Measurements from ENCODE around the gene CPAMD8.

DNA sequence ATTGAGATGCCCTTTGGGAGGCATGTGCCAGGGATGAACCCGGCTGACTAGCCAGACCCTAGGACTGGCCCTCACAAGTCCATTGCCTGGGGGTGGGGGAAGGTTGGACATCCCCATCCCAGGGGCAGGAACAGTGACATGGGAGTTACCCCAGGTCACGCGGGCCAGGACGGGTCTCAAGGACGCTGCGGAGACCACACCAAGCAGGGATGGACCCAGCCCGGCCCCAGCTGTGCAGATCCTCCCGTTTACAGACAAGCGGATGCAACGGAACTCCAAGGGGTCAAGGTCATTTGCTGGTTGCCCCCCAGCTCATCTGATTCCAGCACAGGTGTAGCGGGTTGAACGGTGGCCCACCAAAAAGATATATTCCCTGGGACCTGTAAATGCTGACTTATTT, 117.9 kb downstream of the CPAMD8 start:
- TF ChIP-seq SMARCB1 (IDR thresholded peaks at IDR 0.05; ENCODE audit: insufficient read length, low read depth): no peak
- no peak for TF ChIP-seq DMBX1 (CRISPR knock-in tag; IDR thresholded peaks at IDR 0.05; ENCODE audit: borderline replicate concordance)
- no peak for TF ChIP-seq BHLHE40 (IDR thresholded peaks at IDR 0.05; ENCODE audit: low read length)
- TF ChIP-seq, protein P1, sequence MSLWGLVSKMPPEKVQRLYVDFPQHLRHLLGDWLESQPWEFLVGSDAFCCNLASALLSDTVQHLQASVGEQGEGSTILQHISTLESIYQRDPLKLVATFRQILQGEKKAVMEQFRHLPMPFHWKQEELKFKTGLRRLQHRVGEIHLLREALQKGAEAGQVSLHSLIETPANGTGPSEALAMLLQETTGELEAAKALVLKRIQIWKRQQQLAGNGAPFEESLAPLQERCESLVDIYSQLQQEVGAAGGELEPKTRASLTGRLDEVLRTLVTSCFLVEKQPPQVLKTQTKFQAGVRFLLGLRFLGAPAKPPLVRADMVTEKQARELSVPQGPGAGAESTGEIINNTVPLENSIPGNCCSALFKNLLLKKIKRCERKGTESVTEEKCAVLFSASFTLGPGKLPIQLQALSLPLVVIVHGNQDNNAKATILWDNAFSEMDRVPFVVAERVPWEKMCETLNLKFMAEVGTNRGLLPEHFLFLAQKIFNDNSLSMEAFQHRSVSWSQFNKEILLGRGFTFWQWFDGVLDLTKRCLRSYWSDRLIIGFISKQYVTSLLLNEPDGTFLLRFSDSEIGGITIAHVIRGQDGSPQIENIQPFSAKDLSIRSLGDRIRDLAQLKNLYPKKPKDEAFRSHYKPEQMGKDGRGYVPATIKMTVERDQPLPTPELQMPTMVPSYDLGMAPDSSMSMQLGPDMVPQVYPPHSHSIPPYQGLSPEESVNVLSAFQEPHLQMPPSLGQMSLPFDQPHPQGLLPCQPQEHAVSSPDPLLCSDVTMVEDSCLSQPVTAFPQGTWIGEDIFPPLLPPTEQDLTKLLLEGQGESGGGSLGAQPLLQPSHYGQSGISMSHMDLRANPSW (CRISPR knock-in tag; IDR thresholded peaks at IDR 0.05): no peak
- TF ChIP-seq, protein P2, sequence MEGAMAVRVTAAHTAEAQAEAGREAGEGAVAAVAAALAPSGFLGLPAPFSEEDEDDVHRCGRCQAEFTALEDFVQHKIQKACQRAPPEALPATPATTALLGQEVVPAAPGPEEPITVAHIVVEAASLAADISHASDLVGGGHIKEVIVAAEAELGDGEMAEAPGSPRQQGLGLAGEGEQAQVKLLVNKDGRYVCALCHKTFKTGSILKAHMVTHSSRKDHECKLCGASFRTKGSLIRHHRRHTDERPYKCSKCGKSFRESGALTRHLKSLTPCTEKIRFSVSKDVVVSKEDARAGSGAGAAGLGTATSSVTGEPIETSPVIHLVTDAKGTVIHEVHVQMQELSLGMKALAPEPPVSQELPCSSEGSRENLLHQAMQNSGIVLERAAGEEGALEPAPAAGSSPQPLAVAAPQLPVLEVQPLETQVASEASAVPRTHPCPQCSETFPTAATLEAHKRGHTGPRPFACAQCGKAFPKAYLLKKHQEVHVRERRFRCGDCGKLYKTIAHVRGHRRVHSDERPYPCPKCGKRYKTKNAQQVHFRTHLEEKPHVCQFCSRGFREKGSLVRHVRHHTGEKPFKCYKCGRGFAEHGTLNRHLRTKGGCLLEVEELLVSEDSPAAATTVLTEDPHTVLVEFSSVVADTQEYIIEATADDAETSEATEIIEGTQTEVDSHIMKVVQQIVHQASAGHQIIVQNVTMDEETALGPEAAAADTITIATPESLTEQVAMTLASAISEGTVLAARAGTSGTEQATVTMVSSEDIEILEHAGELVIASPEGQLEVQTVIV (CRISPR knock-in tag; IDR thresholded peaks at IDR 0.05; ENCODE audit: borderline replicate concordance): no peak
- TF ChIP-seq, protein P3, sequence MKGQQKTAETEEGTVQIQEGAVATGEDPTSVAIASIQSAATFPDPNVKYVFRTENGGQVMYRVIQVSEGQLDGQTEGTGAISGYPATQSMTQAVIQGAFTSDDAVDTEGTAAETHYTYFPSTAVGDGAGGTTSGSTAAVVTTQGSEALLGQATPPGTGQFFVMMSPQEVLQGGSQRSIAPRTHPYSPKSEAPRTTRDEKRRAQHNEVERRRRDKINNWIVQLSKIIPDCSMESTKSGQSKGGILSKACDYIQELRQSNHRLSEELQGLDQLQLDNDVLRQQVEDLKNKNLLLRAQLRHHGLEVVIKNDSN (CRISPR knock-in tag; IDR thresholded peaks at IDR 0.05): no peak
- no peak for TF ChIP-seq ZBTB1 (CRISPR knock-in tag; IDR thresholded peaks at IDR 0.05; ENCODE audit: borderline replicate concordance, low read depth)
- no peak for TF ChIP-seq CHD4 (IDR thresholded peaks at IDR 0.05; ENCODE audit: insufficient read depth, insufficient replicate concordance, low read depth, low read length, poor library complexity, severe bottlenecking)
- TF ChIP-seq, protein P4, sequence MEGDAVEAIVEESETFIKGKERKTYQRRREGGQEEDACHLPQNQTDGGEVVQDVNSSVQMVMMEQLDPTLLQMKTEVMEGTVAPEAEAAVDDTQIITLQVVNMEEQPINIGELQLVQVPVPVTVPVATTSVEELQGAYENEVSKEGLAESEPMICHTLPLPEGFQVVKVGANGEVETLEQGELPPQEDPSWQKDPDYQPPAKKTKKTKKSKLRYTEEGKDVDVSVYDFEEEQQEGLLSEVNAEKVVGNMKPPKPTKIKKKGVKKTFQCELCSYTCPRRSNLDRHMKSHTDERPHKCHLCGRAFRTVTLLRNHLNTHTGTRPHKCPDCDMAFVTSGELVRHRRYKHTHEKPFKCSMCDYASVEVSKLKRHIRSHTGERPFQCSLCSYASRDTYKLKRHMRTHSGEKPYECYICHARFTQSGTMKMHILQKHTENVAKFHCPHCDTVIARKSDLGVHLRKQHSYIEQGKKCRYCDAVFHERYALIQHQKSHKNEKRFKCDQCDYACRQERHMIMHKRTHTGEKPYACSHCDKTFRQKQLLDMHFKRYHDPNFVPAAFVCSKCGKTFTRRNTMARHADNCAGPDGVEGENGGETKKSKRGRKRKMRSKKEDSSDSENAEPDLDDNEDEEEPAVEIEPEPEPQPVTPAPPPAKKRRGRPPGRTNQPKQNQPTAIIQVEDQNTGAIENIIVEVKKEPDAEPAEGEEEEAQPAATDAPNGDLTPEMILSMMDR (IDR thresholded peaks at IDR 0.05 in 2 of 3, conservative IDR thresholded peaks at IDR 0.05 in 1 of 3; ENCODE audit: insufficient read depth in 2 of 3, low read depth in 1 of 3, low read length in 3 of 3): no peak
- TF ChIP-seq, protein P5, sequence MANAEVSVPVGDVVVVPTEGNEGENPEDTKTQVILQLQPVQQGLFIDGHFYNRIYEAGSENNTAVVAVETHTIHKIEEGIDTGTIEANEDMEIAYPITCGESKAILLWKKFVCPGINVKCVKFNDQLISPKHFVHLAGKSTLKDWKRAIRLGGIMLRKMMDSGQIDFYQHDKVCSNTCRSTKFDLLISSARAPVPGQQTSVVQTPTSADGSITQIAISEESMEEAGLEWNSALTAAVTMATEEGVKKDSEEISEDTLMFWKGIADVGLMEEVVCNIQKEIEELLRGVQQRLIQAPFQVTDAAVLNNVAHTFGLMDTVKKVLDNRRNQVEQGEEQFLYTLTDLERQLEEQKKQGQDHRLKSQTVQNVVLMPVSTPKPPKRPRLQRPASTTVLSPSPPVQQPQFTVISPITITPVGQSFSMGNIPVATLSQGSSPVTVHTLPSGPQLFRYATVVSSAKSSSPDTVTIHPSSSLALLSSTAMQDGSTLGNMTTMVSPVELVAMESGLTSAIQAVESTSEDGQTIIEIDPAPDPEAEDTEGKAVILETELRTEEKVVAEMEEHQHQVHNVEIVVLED (CRISPR knock-in tag; IDR thresholded peaks at IDR 0.05): no peak
- TF ChIP-seq JUND (IDR thresholded peaks at IDR 0.05; ENCODE audit: borderline replicate concordance, low read depth, low read length): no peak
- TF ChIP-seq JUND (tag; IDR thresholded peaks at IDR 0.05; ENCODE audit: borderline replicate concordance, low read depth, low read length): no peak
- TF ChIP-seq CEBPB (tag; IDR thresholded peaks at IDR 0.05): no peak
- TF ChIP-seq SMC3 (conservative IDR thresholded peaks at IDR 0.05; ENCODE audit: insufficient read depth, low read depth, low read length): no peak
